HepG2 (cell line): ENCODE results near the gene DNLZ. TPM values are rescaled to one million over a fixed set of nuclear protein-coding genes. Genes with fewer than 3 reads are reported as not detected.

ENCODE experiments used
- AGO1 ChIP-seq: fragments of 200-400 bp; formaldehyde crosslinking; IDR thresholded peaks from 2 replicates; pipeline ENCODE4 v1.6.1; 2017; ENCODE audit warnings: mild to moderate bottlenecking, low read depth, low read length, moderate library complexity; ENCODE audit not compliant: poor library complexity, severe bottlenecking
- AHR ChIP-seq: IDR thresholded peaks from 2 replicates; pipeline ENCODE4 v1.6.1; 2018; ENCODE audit warnings: missing genetic modification reagents, missing compliant biosample characterization
- ATF4 ChIP-seq, 2 experiments: fragments of 450-650 bp in 1 of 2; sonication (generic) in 1 of 2; formaldehyde crosslinking; IDR thresholded peaks; 2 replicates each; pipeline versions ENCODE4 v1.5.0 to v1.8.0; 2020 to 2022; ENCODE audit warnings: mild to moderate bottlenecking in 1 of 2, missing genetic modification reagents in 1 of 2
- CENPBD1 ChIP-seq: sonication (generic); formaldehyde crosslinking; IDR thresholded peaks from 2 replicates; pipeline ENCODE4 v1.8.0; 2022; ENCODE audit warnings: missing genetic modification reagents, low read depth, mild to moderate bottlenecking, borderline replicate concordance
- FOXO1 ChIP-seq: sonication (generic); formaldehyde crosslinking; IDR thresholded peaks from 2 replicates; pipeline ENCODE4 v1.4.0; 2020; ENCODE audit warnings: missing genetic modification reagents
- GRHL1 ChIP-seq: sonication (generic); formaldehyde crosslinking; conservative IDR thresholded peaks from 2 replicates; pipeline ENCODE4 v1.8.0; 2022; ENCODE audit warnings: missing genetic modification reagents
- GTF3A ChIP-seq: sonication (generic); formaldehyde crosslinking; conservative IDR thresholded peaks from 2 replicates; pipeline ENCODE4 v1.4.0; 2020; ENCODE audit warnings: mild to moderate bottlenecking, missing genetic modification reagents
- MIXL1 ChIP-seq: IDR thresholded peaks from 2 replicates; pipeline ENCODE4 v1.6.1; 2016
- PAF1 ChIP-seq: IDR thresholded peaks from 2 replicates; pipeline ENCODE4 v1.6.1; 2016; ENCODE audit warnings: missing genetic modification reagents, missing compliant biosample characterization
- REL ChIP-seq: sonication (generic); formaldehyde crosslinking; conservative IDR thresholded peaks from 2 replicates; pipeline ENCODE4 v1.8.0; 2022; ENCODE audit warnings: mild to moderate bottlenecking, missing genetic modification reagents, moderate library complexity
- RFX1 ChIP-seq: fragments of 450-650 bp; IDR thresholded peaks from 2 replicates; pipeline ENCODE4 v1.6.1; 2017
- SOX5 ChIP-seq: IDR thresholded peaks from 2 replicates; pipeline ENCODE4 v1.6.1; 2016; ENCODE audit warnings: borderline replicate concordance
- SP2 ChIP-seq: sonication (generic); formaldehyde crosslinking; IDR thresholded peaks from 2 replicates; pipeline ENCODE4 v1.5.1; 2020; ENCODE audit warnings: mild to moderate bottlenecking, missing genetic modification reagents
- SP5 ChIP-seq: IDR thresholded peaks from 2 replicates; pipeline ENCODE4 v1.6.1; 2016; ENCODE audit warnings: low read depth, borderline replicate concordance
- SRY ChIP-seq: sonication (generic); formaldehyde crosslinking; IDR thresholded peaks from 2 replicates; pipeline ENCODE4 v1.8.0; 2022; ENCODE audit warnings: mild to moderate bottlenecking, missing genetic modification reagents
- ZFP36L1 ChIP-seq: sonication (generic); formaldehyde crosslinking; IDR thresholded peaks from 2 replicates; pipeline ENCODE4 v1.8.0; 2022; ENCODE audit warnings: mild to moderate bottlenecking, missing genetic modification reagents, moderate library complexity
- ZFP82 ChIP-seq: sonication (generic); formaldehyde crosslinking; IDR thresholded peaks from 2 replicates; pipeline ENCODE4 v1.5.1; 2020; ENCODE audit warnings: mild to moderate bottlenecking, missing genetic modification reagents, borderline replicate concordance
- ZFP91 ChIP-seq: sonication (generic); formaldehyde crosslinking; IDR thresholded peaks from 2 replicates; pipeline ENCODE4 v1.9.0; 2022; ENCODE audit warnings: missing genetic modification reagents, mild to moderate bottlenecking, borderline replicate concordance
- ZFY ChIP-seq: sonication (generic); formaldehyde crosslinking; IDR thresholded peaks from 2 replicates; pipeline ENCODE4 v1.4.0; 2020; ENCODE audit warnings: missing genetic modification reagents
- ZNF17 ChIP-seq: sonication (generic); formaldehyde crosslinking; IDR thresholded peaks from 2 replicates; pipeline ENCODE4 v1.5.0; 2020; ENCODE audit warnings: mild to moderate bottlenecking, missing genetic modification reagents
- ZNF276 ChIP-seq: sonication (generic); formaldehyde crosslinking; IDR thresholded peaks from 2 replicates; pipeline ENCODE4 v1.4.0; 2020; ENCODE audit warnings: mild to moderate bottlenecking, low read depth, missing genetic modification reagents
- ZNF317 ChIP-seq: sonication (generic); formaldehyde crosslinking; IDR thresholded peaks from 2 replicates; pipeline ENCODE4 v1.5.0; 2020; ENCODE audit warnings: mild to moderate bottlenecking, missing genetic modification reagents
- ZNF567 ChIP-seq: sonication (generic); formaldehyde crosslinking; IDR thresholded peaks from 2 replicates; pipeline ENCODE4 v1.8.1; 2023; ENCODE audit warnings: mild to moderate bottlenecking, missing genetic modification reagents, borderline replicate concordance
- ZNF737 ChIP-seq: sonication (generic); formaldehyde crosslinking; IDR thresholded peaks from 2 replicates; pipeline ENCODE4 v1.5.0; 2020; ENCODE audit warnings: missing genetic modification reagents, mild to moderate bottlenecking, borderline replicate concordance
- polyA plus RNA-seq, 8 experiments: library from polyadenylated mRNA; depleted of rRNA in 3 of 8; stranded (reverse) in 7 of 8; unstranded in 1 of 8; fragments of >200 nt; fragmentation: Illumina TruSeq in 4 of 8; extraction: Trizol in 4 of 8; gene quantifications; 2 replicates each; pipeline versions ENCODE4 v1.2.1 to v1.2.3, GENCODE V29; 2011 to 2016; ENCODE audit warnings: low read depth in 4 of 8, missing spikeins in 1 of 8, mixed read lengths in 1 of 8; ENCODE audit not compliant: insufficient read depth in 1 of 8
- total RNA-seq, 5 experiments: library from RNA; depleted of rRNA; stranded (reverse); fragments of >200 nt; fragmentation: Illumina TruSeq; extraction: Trizol; gene quantifications; 2 replicates each; pipeline ENCODE4 v1.2.3, GENCODE V29; 2016; ENCODE audit warnings: low read depth in 1 of 5

Gene DNLZ
- total and polyA plus RNA-seq, 2 of the 13 experiments (the other 11 are each of a cell fraction or from before 2014, with no cell fraction given), result 3.4 to 8.0 TPM

GRCh38 chr9:136410500-136411287 lies 47.1 kb upstream of the DNLZ start, which contains the start of the genes ENTR1 and PMPCA (continued):
- TF ChIP-seq ATF4 (CRISPR knock-in tag; IDR thresholded peaks at IDR 0.05) (peak in 1 of 2 experiments; percentile 54; a peak in 1 of 4 replicates), AGO1 (no peak), ZNF17 (no peak), ZFP82 (CRISPR knock-in tag) (no peak), SP5 (peak; percentile 88), ZFP91 (CRISPR knock-in tag) (peak; percentile 63), ZFY (CRISPR knock-in tag) (peak; percentile 74), RFX1 (no peak), CENPBD1 (CRISPR knock-in tag) (no peak), ZNF317 (CRISPR knock-in tag) (peak; percentile 79), GTF3A (no peak; the same call in 1 of the 2 replicates), ZFP36L1 (no peak), ZNF737 (no peak), SOX5 (peak; percentile 35; the same call in 1 of the 2 replicates), ZNF567 (CRISPR knock-in tag) (no peak), PAF1 (CRISPR knock-in tag) (no peak), SP2 (CRISPR knock-in tag) (peak; percentile 73), REL (CRISPR knock-in tag) (no peak), SRY (CRISPR knock-in tag) (no peak; the same call in 1 of the 2 replicates), GRHL1 (CRISPR knock-in tag) (no peak), ZNF276 (CRISPR knock-in tag) (no peak), FOXO1 (CRISPR knock-in tag) (0 out of 2 replicates have a peak, but pooled peaks have one; percentile 24), AHR (CRISPR knock-in tag) (no peak; the same call in 1 of the 2 replicates), MIXL1 (CRISPR knock-in tag) (no peak)
